Measurements from ENCODE around the gene PRPF6. TPM values are rescaled to one million over a fixed set of nuclear protein-coding genes. Genes with fewer than 3 reads are reported as not detected.

PRPF6 gene
- total and polyA plus RNA-seq, 2 of the 13 experiments (the other 11 are each of a cell fraction or from before 2014, with no cell fraction given) = 63.7 to 101 TPM

GRCh38 chr20:63955827-63956663 is 24.9 kb upstream of the PRPF6 start, which contains the start of gene UCKL1 (continued):
- TF ChIP-seq, protein P1, sequence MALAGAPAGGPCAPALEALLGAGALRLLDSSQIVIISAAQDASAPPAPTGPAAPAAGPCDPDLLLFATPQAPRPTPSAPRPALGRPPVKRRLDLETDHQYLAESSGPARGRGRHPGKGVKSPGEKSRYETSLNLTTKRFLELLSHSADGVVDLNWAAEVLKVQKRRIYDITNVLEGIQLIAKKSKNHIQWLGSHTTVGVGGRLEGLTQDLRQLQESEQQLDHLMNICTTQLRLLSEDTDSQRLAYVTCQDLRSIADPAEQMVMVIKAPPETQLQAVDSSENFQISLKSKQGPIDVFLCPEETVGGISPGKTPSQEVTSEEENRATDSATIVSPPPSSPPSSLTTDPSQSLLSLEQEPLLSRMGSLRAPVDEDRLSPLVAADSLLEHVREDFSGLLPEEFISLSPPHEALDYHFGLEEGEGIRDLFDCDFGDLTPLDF (CRISPR knock-in tag; IDR thresholded peaks at IDR 0.05) = peak; percentile 91
- TF ChIP-seq ZNF407 (CRISPR knock-in tag; IDR thresholded peaks at IDR 0.05; ENCODE audit: not compliant biosample characterization) (peak; percentile 99), RBFOX2 (IDR thresholded peaks at IDR 0.05; ENCODE audit: low read depth, low read length) (peak; percentile 100), ZNF207 (IDR thresholded peaks at IDR 0.05; ENCODE audit: borderline replicate concordance) (no peak), ARNT2 (CRISPR knock-in tag; IDR thresholded peaks at IDR 0.05; ENCODE audit: low read depth) (peak; percentile 99), THRA (CRISPR knock-in tag; IDR thresholded peaks at IDR 0.05; ENCODE audit: borderline replicate concordance) (peak; percentile 92), ZNF878 (CRISPR knock-in tag; IDR thresholded peaks at IDR 0.05) (peak; percentile 79; the same call in 1 of the 2 replicates), TCF7 (IDR thresholded peaks at IDR 0.05; ENCODE audit: low read depth) (0 out of 2 replicates have a peak, but pooled peaks have one; percentile 15), SKI (IDR thresholded peaks at IDR 0.05; ENCODE audit: partially characterized antibody) (peak; percentile 56), ZNF44 (CRISPR knock-in tag; IDR thresholded peaks at IDR 0.05) (peak; percentile 96), TSC22D2 (CRISPR knock-in tag; IDR thresholded peaks at IDR 0.05; ENCODE audit: borderline replicate concordance) (peak; percentile 92; the same call in 1 of the 2 replicates), ZNF776 (CRISPR knock-in tag; IDR thresholded peaks at IDR 0.05) (peak; percentile 100), ZFP37 (CRISPR knock-in tag; IDR thresholded peaks at IDR 0.05; ENCODE audit: borderline replicate concordance) (peak; percentile 89; the same call in 1 of the 2 replicates), ZNF224 (CRISPR knock-in tag; IDR thresholded peaks at IDR 0.05) (peak; percentile 70; the same call in 1 of the 2 replicates), MEIS1 (CRISPR knock-in tag; IDR thresholded peaks at IDR 0.05; ENCODE audit: borderline replicate concordance) (peak; percentile 99), ZNF10 (CRISPR knock-in tag; IDR thresholded peaks at IDR 0.05; ENCODE audit: borderline replicate concordance, low read depth) (no peak; the same call in 1 of the 2 replicates), NAIF1 (CRISPR knock-in tag; IDR thresholded peaks at IDR 0.05; ENCODE audit: borderline replicate concordance) (0 out of 2 replicates have a peak, but pooled peaks have one; percentile 56), IKZF1 (IDR thresholded peaks at IDR 0.05) (no peak)

All from HepG2 (cell line).